Peyer's patch (tissue), 4 donors: ENCODE results near the gene SERINC5.

ENCODE experiments used
- CTCF ChIP-seq, 6 experiments: fragments of 450-650 bp in 4 of 6; fragments of 200-600 bp in 2 of 6; sonication (generic) in 1 of 6; IDR thresholded peaks; one replicate each; pipeline ENCODE4 v1.5.1; 2017 to 2019; ENCODE audit warnings: antibody characterized with exemption in 6 of 6, mild to moderate bottlenecking in 3 of 6, moderate library complexity in 1 of 6
- POLR2A ChIP-seq, 2 donors: fragments of 450-650 bp; IDR thresholded peaks; one replicate each; pipeline ENCODE4 v1.5.1; 2017; ENCODE audit warnings: antibody characterized with exemption in 2 of 2, mild to moderate bottlenecking in 2 of 2, moderate library complexity in 2 of 2

- TF ChIP-seq CTCF (IDR thresholded peaks at IDR 0.05) (no peak), POLR2A (IDR thresholded peaks at IDR 0.05) (no peak)
These were observed 78.6 kb downstream of the SERINC5 start for GRCh38 chr5:80177236-80177635.
